GM18870 (cell line): ENCODE results near the gene ALG12.

Source experiments
- ATAC-seq: cut with Tn5 transposase; IDR thresholded peaks from one replicate; pipeline ENCODE4 v1.9.1; 2021; ENCODE audit warnings: moderate library complexity; ENCODE audit not compliant: unreplicated experiment

The ALG12 gene

GRCh38 chr22:49894322-49895054 lies 23.8 kb downstream of the ALG12 start:
- no peak for ATAC-seq

GRCh38 chr22:49893025-49893424 lies 25.2 kb downstream of the ALG12 start:
- no peak for ATAC-seq

DNA sequence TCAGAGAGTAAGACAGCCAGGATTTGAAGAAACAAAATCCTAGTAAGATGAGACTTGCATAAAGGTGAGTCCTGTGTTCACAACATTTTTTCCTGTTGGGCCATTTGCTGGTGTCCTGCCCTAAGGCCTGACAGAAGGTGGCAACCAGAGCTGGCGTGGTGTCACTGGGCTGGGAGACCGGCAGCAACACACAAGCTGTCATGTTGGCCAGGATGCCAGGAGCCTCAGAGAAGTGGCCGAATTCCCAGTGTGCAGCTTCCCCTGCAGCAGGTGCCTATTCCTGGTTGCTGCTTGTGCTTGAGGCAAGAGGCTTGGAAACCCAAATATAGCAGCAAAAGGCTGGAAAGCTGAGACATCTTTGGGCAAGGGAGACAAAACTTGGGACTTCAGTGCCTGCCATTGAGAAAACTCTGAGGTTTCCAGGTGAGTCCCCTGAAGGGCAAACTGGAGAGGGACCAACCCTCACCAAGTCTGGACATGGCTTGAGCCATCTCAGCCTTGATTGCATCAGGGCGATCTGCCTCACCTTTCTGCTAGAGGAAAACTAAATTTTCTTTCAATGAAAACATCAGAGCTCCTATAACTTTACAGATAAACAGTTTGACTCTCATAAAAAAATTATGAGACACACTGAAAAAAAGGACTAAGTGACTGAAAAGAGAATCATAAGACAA lies 25.9 kb downstream of the ALG12 start:
- no peak for ATAC-seq

DNA sequence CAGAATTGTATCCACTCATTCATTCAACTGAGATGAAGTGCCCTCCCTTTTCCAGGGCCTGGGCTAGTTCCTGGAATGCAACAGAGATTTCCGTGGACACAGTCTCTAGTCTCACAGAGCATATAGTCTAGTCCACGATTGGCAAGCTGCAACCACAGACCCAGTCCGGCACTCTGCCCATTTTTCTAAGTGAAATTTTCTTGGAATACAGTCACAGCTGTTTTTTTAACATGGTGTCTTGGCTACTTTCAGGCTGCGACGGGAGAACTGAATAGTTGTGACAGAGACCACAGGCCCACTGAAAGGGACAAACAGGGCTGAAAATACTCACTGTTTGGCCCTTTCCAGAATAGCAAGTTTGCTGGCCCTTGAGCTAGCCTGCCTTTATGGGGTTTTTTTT lies 29.2 kb downstream of the ALG12 start:
- no peak for ATAC-seq

GRCh38 chr22:49887702-49888101 lies 30.5 kb downstream of the ALG12 start:
- no peak for ATAC-seq

DNA sequence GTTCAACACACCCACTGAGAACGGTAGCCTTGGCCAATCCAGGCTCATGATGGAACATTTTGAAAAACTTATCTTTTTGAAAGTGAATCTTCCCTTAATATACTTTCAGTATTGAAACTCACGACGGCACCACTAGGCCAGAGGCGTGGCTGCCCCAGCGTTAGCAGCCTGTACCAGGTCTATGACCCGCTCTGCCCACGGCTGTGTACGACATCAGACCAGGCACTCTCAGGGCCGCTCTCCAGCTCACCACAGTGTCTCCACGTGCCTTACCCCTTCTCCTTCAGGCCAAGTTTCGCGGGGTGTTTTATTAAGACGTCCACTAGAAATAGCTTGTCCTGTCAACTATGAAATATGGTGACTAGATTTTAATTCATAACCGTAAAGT lies 31.2 kb downstream of the ALG12 start:
- no peak for ATAC-seq

DNA sequence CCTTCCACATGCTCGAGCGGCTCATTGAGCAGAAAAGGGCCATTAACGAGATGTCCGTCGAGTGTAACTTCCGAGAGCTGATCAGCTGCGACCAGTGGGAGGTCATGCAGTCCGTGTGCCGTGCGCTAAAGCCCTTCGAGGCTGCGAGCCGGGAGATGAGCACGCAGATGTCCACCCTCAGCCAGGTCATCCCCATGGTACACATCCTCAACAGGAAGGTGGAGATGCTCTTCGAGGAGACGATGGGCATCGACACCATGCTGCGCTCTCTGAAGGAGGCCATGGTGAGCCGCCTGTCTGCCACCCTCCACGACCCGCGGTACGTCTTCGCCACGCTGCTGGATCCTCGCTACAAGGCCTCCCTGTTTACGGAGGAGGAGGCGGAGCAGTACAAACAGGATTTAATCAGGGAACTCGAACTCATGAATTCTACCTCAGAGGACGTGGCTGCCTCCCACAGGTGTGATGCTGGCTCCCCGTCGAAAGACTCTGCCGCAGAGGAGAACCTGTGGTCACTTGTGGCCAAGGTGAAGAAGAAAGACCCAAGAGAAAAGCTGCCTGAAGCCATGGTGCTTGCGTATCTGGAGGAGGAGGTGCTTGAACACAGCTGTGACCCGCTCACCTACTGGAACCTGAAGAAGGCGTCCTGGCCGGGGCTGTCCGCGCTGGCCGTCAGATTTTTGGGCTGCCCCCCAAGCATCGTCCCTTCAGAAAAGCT lies 31.7 kb downstream of the ALG12 start:
- ATAC-seq = no peak

DNA sequence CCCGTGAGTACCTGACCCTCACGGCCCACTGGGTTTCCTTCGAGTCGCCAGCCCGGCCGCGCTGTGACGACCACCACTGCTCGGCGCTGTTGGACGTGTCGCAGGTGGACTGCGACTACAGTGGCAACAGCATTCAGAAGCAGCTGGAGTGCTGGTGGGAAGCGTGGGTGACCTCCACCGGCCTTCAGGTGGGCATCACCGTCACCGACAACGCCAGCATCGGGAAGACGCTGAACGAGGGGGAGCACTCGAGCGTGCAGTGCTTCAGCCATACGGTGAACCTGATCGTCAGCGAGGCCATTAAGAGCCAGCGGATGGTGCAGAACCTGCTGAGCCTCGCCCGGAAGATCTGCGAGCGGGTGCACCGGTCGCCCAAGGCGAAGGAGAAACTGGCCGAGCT lies 32.4 kb downstream of the ALG12 start:
- ATAC-seq = no peak

GRCh38 chr22:49885281-49885680 lies 33.0 kb downstream of the ALG12 start:
- no peak for ATAC-seq

- no peak for ATAC-seq
Observed at GRCh38 chr22:49884503-49885260, 33.6 kb downstream of the ALG12 start.

DNA sequence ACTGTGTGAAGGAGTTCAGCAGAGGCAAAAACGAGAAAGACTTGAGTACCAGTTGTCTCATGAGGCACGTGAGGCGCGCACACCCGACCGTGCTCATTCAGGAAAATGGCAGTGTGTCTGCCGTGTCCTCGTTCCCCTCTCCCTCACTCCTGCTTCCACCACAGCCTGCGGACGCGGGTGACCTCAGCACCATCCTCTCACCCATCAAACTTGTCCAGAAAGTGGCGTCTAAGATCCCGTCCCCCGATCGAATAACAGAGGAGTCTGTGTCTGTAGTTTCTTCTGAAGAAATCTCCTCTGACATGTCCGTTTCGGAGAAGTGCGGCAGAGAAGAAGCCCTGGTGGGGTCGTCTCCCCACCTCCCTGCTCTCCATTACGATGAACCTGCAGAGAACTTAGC lies 34.2 kb downstream of the ALG12 start:
- no peak for ATAC-seq

DNA sequence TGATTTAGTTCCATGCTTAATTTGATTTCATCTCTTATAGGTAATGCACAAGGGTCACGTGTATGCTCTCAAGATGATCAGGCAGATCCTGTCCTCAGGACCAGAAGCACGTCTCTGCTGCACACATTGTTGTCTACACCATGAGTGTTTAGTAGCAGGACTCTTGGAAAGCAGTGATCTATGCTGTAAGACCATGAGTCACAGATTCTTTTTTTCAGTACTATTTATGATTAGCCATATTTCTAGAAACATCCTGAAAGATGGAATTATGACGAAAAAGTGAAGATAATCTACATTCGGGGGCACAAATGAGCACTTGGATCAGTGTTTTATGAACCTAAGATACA lies 35.0 kb downstream of the ALG12 start:
- ATAC-seq = no peak

DNA sequence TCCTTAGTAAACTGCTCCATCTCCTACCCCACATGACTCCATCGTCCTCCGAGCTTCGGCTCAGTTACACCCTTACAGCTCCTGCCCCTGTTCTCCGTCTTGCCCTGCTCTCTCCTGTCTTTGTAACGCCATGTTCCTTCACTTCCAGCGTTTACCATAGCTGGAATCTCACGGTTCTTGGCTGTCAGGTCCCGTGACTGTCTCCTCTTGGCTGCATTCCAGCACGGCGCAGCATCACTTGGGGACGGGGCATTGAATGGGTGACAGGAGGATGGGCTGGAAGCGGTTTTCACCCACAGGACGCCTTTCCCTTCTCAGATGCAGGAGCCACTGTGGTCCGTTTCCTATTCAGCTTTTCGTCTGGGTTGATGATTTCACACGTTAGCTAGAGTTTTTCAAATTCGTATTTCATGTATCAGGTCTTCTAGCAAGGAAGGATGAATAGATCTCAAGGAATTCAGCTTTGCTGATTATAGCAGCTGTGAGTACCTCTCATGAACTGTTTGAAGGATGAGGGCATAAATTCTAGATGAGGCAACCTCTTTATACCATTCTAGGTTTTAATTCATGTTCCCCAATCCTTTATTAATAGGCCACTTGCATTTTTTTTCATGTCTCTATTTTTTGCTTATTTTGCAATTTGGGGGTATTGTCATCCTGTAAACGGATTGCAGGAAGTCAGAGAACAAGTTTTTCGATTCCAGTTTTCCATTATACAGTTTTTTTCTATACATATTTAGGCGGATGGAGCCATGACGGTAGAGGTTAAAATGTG lies 35.5 kb downstream of the ALG12 start:
- no peak for ATAC-seq

DNA sequence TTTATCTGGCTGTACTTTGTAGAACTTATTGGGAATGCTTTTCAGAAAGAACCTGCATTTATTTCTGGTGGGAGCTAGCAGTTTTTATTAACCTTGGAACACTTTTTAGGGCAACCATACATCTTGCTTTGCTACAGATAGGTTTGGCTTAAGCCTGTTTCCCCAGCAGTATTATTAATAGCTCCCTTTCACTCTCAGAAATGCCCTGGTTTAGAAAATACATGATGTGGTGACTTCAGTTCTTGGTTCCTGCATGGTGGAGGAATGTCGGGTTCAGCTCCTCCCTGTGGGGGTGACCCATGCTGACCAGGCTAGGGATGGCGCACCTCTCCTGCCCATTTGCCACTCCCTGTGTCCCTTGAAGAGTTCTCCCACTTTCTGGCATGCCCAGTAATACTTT lies 36.4 kb downstream of the ALG12 start:
- ATAC-seq = no peak

DNA sequence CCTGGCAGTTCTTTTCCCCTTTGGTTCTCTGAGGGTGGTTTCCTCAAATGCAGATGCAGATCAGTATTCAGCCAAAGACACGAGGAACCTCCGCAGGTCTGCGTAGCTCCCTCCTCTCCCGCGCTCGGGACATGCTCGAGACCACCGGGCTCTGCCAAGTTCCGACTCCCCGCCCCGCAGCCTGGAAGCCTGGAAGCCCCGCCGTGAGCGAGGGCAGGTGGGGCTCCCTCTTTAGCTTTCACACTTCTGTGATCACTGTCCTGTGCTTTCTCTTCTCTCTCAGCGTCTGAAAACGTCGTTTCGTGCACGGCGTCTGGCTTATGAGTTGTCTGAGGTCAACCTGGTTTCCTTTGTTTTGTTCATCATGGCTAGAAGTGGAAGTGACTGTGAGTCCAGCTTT lies 38.0 kb downstream of the ALG12 start:
- no peak for ATAC-seq

GRCh38 chr22:49879871-49880270 lies 38.4 kb downstream of the ALG12 start:
- ATAC-seq = no peak

DNA sequence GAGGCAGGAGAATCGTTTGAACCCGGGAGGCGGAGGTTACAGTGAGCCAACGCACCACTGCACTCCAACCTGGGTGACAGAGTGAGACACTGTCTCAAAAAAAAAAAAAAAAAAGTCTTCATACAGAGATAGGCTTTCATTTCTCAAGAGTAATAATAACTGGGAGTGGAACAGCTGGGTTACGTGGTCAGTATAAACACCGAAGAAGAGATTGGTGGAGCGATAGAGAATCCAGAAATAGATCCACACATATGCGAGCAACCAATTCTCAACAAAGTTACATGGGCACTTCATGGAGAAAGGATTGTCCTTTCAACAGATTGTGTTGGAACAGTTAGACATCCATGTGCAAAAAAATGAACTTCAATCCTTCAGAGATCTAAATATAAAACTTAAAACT lies 40.0 kb downstream of the ALG12 start:
- no peak for ATAC-seq

DNA sequence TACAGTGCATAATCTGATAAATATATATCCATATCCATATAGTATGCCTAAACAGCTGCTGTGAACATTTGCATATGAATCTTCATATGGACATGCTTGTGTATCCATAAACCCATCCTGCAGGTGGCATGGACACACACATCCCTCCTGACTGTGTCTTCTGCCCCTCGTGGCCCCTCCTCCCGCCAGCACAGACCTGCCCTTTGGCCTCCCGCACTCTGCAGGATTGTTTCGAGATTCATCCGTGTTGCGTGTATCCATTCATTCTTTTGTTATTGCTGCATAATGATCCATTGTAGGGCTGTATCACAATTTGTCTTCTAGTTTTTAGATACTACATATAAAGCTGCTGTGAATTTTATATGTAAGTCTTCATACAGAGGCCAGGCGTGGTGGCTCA lies 40.6 kb downstream of the ALG12 start:
- no peak for ATAC-seq

DNA sequence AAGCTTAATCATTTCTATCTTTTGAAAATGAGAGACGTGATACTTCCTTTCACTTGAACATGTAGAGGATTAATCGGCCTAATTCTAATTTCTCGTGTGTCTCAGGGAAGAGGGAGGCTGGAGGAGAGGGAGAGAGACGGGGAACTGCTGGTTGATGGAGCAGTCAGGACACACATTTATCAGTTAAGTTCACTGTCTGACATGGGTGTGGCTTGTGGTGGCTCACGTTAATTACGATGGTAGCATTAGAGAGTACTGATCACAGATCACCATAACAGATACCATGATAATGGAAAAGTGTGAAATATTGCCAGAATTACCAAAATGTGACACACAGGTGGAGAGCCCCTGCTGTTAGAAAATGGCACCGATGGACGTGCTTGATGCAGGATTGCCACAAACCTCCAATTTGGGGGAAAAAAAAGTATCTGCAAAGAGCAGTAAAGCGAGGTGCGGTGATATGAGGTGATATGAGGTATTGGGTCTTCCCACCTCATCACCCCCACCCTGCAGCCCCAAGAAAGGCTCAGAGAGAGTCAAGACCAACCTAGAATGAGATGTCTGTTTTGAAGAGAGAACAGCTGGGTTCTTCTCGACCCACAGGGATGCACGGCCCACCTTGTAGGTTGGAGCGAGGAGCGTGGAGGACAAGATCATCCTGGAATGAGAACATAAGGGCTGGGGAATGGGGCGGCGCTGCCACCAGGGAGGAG lies 44.9 kb downstream of the ALG12 start:
- no peak for ATAC-seq

DNA sequence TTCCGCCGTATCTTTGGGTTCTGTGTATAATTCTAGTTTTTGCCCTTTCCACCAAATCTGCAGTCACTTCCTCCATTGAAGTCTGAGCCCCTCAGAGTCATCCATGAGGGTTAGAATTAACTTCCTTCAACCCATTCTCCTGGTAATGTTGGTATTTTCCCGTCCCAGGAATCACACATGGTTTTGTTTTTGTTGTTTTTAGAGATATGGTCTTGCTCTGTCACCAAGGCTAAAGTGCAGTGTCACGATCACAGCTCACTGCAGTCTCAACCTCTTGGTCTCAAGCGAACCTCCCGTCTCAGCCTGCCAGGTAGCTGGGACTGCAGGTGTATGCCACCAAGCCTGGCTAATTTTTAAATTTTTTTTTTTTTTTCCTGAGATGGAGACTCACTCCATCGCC lies 45.9 kb downstream of the ALG12 start:
- no peak for ATAC-seq
